ENCODE measurements around the gene GIMD1.

The GIMD1 gene

DNA sequence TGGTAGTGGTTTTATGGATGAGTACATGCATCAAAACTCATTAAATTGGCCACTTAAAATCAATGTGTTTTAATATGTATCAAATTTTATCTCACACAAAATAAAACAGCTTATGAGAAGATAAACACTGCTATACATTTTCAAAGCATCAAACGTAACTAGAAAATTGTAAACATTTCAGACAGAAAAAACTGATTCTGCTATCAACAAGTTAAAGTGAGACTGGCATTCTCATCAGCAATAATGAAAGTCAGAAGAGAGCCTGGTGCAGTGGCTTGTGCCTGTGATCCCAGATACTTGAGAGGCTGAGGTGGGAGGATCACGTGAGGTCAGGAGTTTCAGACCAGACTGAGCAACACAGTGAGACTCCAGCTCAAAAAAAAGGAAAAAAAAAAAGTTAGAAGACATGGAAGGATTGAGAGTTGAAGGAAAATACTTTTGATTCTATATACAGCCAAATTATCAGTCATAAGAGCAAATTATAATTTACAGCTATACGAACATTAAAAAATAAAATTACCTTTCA, 55.5 kb downstream of the GIMD1 start:
- no peak for DNase-seq

DNA sequence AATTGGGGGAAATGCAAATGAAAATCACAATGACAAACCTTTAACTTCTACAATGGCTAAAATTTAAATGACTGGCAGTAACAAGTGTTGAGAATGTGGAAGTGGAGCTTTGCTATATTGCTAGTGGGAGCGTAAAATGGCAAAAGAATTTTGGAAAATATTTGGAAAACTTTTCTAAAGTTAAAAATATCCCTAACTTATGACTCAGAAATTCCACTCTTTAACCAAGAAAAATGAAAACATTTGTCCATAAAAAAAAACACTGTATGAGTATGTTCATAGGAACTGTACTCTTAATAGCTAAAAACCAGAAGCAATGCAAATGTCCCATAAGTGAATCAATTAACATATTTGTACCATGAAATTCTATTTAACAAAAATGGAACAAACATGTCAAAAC, 56.2 kb downstream of the GIMD1 start:
- DNase-seq = no peak
